ENCODE measurements around the gene IMP3. TPM values are rescaled to one million over a fixed set of nuclear protein-coding genes. Genes with fewer than 3 reads are reported as not detected.

The IMP3 gene
- total and polyA plus RNA-seq, 5 experiments from 2014 or later = 94.3 to 256 (median 199) TPM

DNA sequence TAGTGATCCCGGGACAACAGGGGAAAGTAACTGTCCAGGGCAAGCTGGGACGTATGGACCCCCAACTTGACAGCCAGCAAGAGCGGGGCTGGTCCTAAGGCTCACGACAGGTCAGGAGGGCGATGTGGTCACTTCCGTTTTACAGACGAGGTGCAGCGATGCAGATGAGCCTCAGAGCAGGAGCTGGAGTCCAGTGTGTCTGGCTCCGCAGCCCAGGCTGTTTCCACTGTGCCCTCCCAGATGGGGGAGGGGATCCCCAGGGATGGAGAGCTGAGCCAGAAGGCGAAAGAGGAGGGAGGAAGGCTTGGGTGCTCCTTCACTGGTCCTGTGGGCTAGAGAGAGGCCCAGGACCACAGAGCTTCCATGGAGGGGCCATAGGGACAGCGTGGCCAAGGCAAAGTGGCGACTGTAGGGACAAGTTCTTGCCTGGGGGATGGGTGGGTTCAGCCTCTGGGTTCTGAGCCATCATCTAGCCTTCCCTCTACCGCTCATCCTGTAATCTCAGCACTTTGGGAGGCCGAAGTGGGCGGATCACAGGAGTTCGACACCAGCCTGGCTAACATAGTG lies 13.4 kb upstream of the IMP3 start:
- Mint-ChIP-seq H3K27me3 (no peaks in the 10 kb centered on the region), H3K36me3 (no peaks in the 10 kb centered on the region), H3K27ac (peak overlapping the region in 1 of 10 donors; percentile 45), H3K9me3 (no peaks in the 10 kb centered on the region), H3K4me1 (peaks cover 7 to 26% (median 22%) of the 10 kb centered on the region in 4 donors), H3K4me3 (no peak overlapping the region)
- DNase-seq (no peak), ATAC-seq (no peak)
- POLR2A ChIA-PET = interaction anchor here (0.6 to 1.6 kb wide), 2 partner anchors 11 to 13 kb away, joined by 4 to 9 read pairs; partner anchors contain the start of gene IMP3

DNA sequence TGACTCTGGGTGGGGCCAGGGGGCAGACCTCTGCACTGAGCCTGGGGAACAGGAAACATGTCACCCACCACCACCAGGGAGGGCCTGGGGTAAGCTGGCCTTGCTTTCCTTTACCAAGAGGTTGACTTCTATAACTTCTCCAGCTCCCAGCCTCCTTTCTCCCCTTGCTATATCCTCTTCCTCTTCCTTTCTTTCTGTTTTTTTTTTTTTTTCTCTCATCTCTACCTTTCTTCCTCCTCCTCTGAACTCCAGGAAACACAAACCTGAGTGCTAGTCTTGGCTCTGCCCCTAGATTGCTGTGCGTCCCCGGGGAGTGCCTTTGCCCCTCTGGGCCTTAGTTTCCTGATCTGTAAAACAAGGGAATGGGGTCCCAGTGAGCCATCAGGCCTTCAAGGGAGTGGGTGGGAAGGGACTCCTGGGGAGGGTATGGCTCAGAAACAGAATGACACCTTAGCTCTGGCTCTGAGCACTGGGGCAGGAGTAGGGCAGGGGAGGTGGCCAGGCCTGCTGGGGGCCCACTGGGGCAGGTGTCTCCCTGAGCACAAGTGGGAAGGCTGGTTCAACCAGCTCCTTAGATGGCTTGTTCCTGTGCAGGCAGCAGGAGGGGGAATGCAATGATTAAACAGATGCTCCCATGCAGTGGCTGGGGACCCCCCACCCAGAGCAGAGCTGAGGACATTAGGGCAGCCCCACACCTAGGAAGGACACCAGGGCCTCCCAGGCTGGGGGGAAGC lies 12.0 kb upstream of the IMP3 start:
- POLR2A ChIA-PET = interaction anchor here (0.5 kb wide), 1 partner anchor 70 kb away, joined by 6 read pairs; no protein-coding TSS in a partner anchor
- peak in 1 of 10 donors; percentile 43 for DNase-seq
- H3K27ac Mint-ChIP-seq = peak overlapping the region in 6 of 10 donors; percentile 16 to 79 (median 50)
- H3K4me3 Mint-ChIP-seq = peak overlapping the region in 3 of 10 donors; percentile 52 to 63 (median 62)
- H3K27me3 Mint-ChIP-seq = no peaks in the 10 kb centered on the region
- H3K36me3 Mint-ChIP-seq = no peaks in the 10 kb centered on the region
- ATAC-seq = no peak
- peaks cover 8 to 28% (median 25%) of the 10 kb centered on the region in 4 donors for H3K4me1 Mint-ChIP-seq
- no peaks in the 10 kb centered on the region for H3K9me3 Mint-ChIP-seq

DNA sequence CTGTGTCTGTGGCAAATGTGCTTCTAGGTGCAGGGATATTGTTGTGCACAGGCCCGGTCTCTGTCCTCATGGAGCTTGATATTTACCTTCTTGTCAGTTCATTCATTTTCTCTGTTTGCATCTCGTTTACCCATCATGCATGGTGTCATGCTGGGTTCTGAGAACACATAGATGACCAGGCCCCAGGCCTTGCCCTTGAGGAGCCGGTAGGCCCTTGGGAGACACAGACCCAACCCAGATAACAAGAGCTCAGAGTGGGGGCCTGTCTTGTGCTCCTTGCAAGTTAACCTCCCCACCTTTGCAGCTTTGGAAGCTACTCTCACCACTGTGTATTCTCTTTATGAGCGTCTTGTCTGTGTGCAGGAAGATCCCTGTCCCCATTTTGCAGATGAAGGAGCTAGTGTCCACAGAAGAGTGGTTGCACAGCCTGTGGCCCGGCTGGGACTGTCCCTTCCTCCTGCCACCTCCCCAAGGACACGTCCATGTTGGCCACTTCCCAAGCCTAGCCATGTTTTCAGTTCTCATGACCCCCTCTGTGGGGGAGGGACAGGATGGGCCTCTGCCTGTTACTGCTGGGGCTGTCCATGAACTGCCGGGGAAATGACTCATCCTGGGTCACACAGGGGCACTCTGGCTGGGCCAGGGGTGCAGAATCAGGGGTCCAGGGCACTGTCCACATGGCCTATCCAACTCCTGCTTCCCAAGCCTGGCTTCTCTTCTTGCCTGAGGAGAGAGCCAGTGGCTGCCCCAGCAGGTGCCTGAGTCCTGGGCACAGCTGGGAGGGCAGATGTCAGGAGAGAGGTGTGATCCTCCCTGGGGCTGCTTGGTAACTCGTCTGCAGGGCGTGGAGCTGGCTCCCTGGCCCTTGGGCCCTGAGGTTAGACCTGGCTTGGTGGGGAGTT lies 11.1 kb upstream of the IMP3 start:
- H3K27me3 Mint-ChIP-seq = no peaks in the 10 kb centered on the region
- H3K27ac Mint-ChIP-seq = peak overlapping the region in 6 of 10 donors; percentile 49 to 80 (median 64)
- peak overlapping the region in 2 of 10 donors; percentile 60 to 65 for H3K4me3 Mint-ChIP-seq
- POLR2A ChIA-PET = interaction anchor here (0.5 to 1.9 kb wide), 3 partner anchors 10 to 69 kb away, joined by 3 to 9 read pairs (median 6); partner anchors contain the start of gene IMP3
- no peaks in the 10 kb centered on the region for H3K36me3 Mint-ChIP-seq
- ATAC-seq (no peak), DNase-seq (peak in 1 of 10 donors; percentile 54)
- peaks cover 13 to 37% (median 33%) of the 10 kb centered on the region in 4 donors for H3K4me1 Mint-ChIP-seq
- no peaks in the 10 kb centered on the region for H3K9me3 Mint-ChIP-seq

DNA sequence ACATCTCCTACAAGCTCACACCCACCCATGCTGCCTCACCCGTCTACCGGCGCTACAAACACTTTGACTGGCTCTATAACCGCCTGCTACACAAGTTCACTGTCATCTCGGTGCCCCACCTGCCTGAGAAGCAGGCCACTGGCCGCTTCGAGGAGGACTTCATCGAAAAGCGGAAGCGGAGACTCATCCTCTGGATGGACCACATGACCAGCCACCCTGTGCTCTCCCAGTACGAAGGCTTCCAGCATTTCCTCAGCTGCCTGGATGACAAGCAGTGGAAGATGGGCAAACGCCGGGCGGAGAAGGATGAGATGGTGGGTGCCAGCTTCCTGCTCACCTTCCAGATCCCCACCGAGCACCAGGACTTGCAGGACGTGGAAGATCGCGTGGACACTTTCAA lies 9.8 kb upstream of the IMP3 start:
- POLR2A ChIA-PET = interaction anchor here (1.9 kb wide), 1 partner anchor 9 kb away, joined by 9 read pairs; the partner anchor contains the start of gene IMP3
- no peaks in the 10 kb centered on the region for H3K27me3 Mint-ChIP-seq
- peak overlapping the region in 9 of 10 donors; percentile 26 to 93 (median 66) for H3K4me3 Mint-ChIP-seq
- DNase-seq (no peak), ATAC-seq (no peak)
- peaks cover 11 to 38% (median 33%) of the 10 kb centered on the region in 4 donors for H3K4me1 Mint-ChIP-seq
- no peaks in the 10 kb centered on the region for H3K9me3 Mint-ChIP-seq
- H3K27ac Mint-ChIP-seq = peak overlapping the region in 3 of 10 donors; percentile 35 to 74 (median 48)
- no peaks in the 10 kb centered on the region for H3K36me3 Mint-ChIP-seq

DNA sequence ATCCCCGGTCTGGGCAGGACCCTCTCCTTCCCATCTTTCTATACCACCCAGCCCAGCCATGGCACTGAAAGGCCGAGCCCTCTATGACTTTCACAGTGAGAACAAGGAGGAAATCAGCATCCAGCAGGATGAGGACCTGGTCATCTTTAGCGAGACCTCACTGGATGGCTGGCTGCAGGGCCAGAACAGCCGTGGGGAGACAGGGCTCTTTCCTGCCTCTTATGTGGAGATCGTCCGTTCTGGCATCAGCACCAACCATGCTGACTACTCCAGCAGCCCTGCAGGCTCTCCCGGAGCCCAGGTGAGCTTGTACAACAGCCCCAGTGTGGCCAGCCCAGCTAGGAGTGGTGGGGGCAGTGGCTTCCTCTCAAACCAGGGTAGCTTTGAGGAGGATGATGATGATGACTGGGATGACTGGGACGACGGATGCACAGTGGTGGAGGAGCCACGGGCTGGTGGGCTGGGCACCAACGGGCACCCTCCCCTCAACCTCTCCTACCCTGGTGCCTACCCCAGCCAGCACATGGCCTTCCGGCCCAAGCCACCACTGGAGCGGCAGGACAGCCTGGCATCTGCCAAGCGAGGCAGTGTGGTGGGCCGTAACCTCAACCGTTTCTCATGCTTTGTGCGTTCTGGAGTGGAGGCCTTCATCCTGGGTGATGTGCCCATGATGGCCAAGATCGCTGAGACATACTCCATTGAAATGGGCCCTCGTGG lies 9.2 kb upstream of the IMP3 start:
- ATAC-seq (no peak), DNase-seq (no peak)
- Mint-ChIP-seq H3K36me3 (no peaks in the 10 kb centered on the region), H3K27me3 (no peaks in the 10 kb centered on the region), H3K4me3 (peak overlapping the region; percentile 8 to 93 (median 82)), H3K27ac (peak overlapping the region in 5 of 10 donors; percentile 9 to 74 (median 48)), H3K4me1 (peaks cover 11 to 38% (median 33%) of the 10 kb centered on the region in 4 donors), H3K9me3 (no peaks in the 10 kb centered on the region)
- POLR2A ChIA-PET = no interaction called here

DNA sequence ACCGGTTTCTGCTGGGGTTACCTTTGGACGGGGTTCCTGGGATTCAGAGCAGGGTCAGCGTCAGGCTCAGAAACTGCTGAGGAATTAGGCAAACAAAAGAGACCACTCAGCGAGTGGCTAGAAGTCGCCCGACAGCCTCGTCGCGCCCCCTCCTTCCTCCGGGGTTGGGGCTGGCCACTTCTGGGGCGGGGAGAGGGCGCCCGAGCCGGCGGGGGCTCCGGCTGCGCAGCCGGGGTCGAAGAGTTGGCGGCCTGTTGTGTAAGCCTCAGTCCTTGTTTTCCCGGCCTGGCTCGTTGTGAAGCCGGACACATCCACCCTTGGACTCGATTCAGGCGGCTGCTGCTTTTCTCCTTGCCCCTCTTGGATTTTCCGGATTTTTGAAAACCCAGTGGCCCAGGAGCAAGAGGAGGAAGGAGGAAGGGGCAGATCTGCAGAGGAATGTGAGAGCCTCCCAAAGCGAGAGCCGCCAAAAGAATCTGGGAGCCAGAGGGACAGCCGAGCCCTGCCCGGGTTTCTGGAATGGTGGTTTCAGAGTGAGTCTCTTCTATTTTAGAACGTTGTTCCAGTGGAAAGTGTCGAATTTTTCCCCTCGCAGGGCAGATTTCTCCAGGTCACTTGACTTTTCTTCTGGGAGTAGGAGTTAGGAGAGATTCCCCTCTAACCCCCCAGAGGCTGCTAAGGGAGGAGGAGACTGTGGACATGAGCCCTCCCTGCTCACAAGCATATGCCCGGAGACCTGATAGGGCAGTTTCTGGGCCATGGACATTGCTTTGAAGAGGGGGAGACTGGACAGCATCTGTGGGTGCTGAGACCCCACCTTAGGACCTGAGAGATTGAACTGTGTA lies 8.4 kb upstream of the IMP3 start:
- peak; percentile 15 to 26 for ATAC-seq
- Mint-ChIP-seq H3K4me1 (peaks cover 11 to 38% (median 35%) of the 10 kb centered on the region in 4 donors), H3K9me3 (no peaks in the 10 kb centered on the region), H3K27ac (peak overlapping the region in 6 of 10 donors; percentile 35 to 88 (median 72)), H3K27me3 (no peaks in the 10 kb centered on the region), H3K36me3 (no peaks in the 10 kb centered on the region), H3K4me3 (peak overlapping the region; percentile 67 to 93 (median 82))
- POLR2A ChIA-PET = interaction anchor here (0.6 to 2.4 kb wide), 8 partner anchors 13 to 295 kb away, joined by 3 to 12 read pairs (median 8); partner anchors contain the start of genes MAN2C1, SIN3A and SNUPN
- DNase-seq = no peak

DNA sequence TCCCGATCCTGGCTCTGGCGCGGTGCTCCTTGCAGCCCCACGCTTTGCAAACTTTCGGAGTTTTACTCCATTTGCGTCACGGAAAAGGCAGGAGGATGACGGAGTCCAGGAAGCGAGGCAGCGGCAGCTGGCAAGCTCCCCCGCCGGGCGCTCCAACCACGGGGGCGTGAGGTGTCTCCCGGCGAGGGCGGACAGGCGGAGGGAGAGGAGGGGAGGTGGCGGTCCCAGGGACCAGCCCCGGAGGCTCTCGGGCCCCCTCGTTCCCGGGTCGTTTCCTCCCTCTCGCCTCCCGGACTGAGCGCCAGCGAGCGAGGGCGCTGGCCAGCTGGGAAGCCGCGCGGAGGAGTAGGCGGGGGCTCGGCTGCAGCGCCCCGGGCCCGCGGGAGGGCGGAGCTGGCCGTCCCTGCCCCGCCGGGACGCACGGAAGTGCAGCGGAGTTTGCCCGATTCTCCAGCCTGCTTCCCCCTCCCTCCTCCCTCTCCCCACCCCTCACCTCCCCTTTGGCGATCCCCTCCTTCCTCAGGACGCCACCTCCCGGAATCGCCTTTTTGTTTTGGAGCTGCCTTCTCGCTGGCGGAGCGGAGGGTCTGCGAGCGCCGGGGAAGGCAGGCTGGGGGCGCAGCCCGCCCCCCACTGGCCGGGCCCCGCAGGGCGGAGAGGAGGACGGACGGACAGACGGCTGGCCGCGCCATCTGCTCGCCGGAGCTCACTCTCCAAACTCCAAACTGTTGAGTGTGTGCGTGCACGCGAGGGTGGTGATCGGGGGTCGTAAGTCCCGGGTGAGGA lies 7.5 kb upstream of the IMP3 start, which contains the start of gene SNX33:
Gene SNX33, plus strand, starts transcription at position 543 of the 786 bp plus-strand sequence. CDS start 1,191 bp downstream, outside the sequence.
- peak within 1 kb of the TSS; percentile 61 to 88 (median 78) for H3K27ac Mint-ChIP-seq
- peak in 9 of 10 donors; percentile 12 to 68 (median 48) for DNase-seq
- no peaks in the 10 kb centered on the region for H3K9me3 Mint-ChIP-seq
- ATAC-seq = peak; percentile 70 to 83
- POLR2A ChIA-PET = interaction anchor here (0.5 to 2.4 kb wide), 11 partner anchors 9 to 294 kb away, joined by 3 to 13 read pairs (median 6); partner anchors contain the start of genes MAN2C1, SIN3A and SNUPN
- H3K4me1 Mint-ChIP-seq = peaks cover 11 to 37% (median 33%) of the 10 kb centered on the region in 4 donors
- no peaks in the 10 kb centered on the region for H3K36me3 Mint-ChIP-seq
- no peaks in the 10 kb centered on the region for H3K27me3 Mint-ChIP-seq
- peak within 1 kb of the TSS; percentile 79 to 93 (median 87) for H3K4me3 Mint-ChIP-seq

DNA sequence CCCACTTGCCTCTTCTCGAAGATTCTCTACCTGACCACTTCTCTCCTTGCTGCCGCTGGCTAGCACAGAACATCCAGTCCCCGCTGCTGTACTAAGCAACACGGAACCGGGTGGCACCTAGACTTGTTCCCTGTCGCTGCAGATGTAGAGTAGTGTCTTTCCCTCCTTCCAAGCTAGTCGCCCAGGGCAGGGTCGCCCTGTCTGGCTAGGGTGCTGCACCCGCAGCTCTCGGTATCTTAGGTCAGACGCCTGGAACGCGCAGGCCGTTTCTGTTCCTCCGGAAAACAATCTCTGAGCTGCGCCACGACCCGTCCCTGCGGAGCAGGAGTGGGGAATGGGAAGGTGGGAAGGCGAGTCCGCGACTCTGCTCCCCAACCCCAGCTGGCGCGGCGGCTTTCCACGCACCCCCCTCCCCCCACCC lies 6.9 kb upstream of the IMP3 start:
- peaks cover 12 to 37% (median 33%) of the 10 kb centered on the region in 4 donors for H3K4me1 Mint-ChIP-seq
- peak overlapping the region; percentile 79 to 92 (median 87) for H3K4me3 Mint-ChIP-seq
- H3K36me3 Mint-ChIP-seq = peaks cover 0 to 2% (median 0%) of the 10 kb centered on the region in 3 donors
- H3K9me3 Mint-ChIP-seq = no peaks in the 10 kb centered on the region
- no peaks in the 10 kb centered on the region for H3K27me3 Mint-ChIP-seq
- DNase-seq (peak in 3 of 10 donors; percentile 10 to 11 (median 11)), ATAC-seq (peak; percentile 25 to 31)
- POLR2A ChIA-PET = interaction anchor here (0.5 to 2.4 kb wide), 8 partner anchors 9 to 299 kb away, joined by 4 to 13 read pairs (median 11); partner anchors contain the start of genes MAN2C1, SIN3A and SNUPN
- peak overlapping the region in 9 of 10 donors; percentile 49 to 83 (median 78) for H3K27ac Mint-ChIP-seq

DNA sequence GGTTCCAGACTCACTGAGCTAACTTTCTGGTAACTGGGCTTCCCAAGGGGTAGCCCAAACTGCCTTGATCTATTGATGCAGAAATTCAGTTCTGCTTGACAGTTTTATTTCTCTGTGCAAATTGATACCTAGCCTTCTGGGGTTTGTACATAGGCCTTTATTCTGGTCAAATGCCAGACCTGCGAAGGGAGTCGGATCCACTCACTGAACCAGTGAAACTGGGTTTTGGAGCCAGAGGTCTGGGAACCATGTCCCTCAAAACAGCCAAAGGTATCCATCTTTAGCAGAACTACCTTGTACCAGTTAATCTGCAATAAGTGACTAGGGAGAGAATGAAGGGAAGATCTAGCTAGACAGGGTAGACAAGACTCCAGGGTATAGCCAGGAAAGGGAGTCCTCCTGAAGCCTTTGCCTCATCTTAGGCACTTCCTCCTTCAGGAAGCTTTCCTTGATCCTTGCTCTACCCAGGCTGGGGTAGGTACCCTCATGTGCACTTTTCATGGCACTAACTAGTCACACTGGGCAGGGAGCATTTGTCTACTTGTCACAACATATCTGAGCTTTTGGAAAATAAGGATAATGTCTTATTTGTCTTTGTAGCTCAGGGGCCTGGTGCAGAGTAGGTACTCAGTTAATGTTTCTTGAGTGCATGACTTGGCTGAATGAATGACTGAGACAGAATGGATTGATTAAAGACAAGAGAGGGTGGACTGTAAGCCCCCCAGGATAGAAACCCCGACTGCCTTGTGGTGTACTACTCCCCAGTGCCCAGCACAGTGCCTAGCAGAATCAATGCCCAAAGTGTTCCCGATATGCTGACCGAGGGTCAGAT lies 6.3 kb upstream of the IMP3 start:
- Mint-ChIP-seq H3K4me1 (peaks cover 10 to 32% (median 27%) of the 10 kb centered on the region in 4 donors), H3K9me3 (no peaks in the 10 kb centered on the region), H3K4me3 (peak overlapping the region; percentile 79 to 92 (median 87)), H3K27me3 (no peaks in the 10 kb centered on the region), H3K27ac (peak overlapping the region in 9 of 10 donors; percentile 31 to 83 (median 78)), H3K36me3 (peaks cover 0 to 2% (median 0%) of the 10 kb centered on the region in 3 donors)
- POLR2A ChIA-PET = interaction anchor here (0.7 to 2.4 kb wide), 6 partner anchors 8 to 299 kb away, joined by 4 to 13 read pairs (median 11); partner anchors contain the start of genes SIN3A and SNUPN
- no peak for DNase-seq
- ATAC-seq = no peak

Data from naive thymus-derived CD8-positive, alpha-beta T cell (primary cell).